DOHH2 (cell line): ENCODE results near the gene CTSE.

Source experiments
- H3F3A ChIP-seq: fragments of 200-600 bp; sonication (generic), shearing (Covaris generic); 2 replicates; pipeline ENCODE4 v1.6.0; 2016; ENCODE audit warnings: antibody characterized with exemption, mild to moderate bottlenecking; ENCODE audit not compliant: control insufficient read depth, insufficient read depth
- H3K27ac ChIP-seq: fragments of 200-600 bp; sonication (generic); 2 replicates; pipeline ENCODE4 v1.5.1; 2014; ENCODE audit warnings: low read depth, mild to moderate bottlenecking, low read length, moderate library complexity
- H3K27me3 ChIP-seq: fragments of 200-600 bp; sonication (generic); 2 replicates; pipeline ENCODE4 v1.6.1; 2014; ENCODE audit warnings: mild to moderate bottlenecking, low read length, mixed read lengths; ENCODE audit not compliant: control insufficient read depth
- H3K36me3 ChIP-seq: fragments of 200-600 bp; sonication (generic); 2 replicates; pipeline ENCODE4 v1.6.1; 2014; ENCODE audit warnings: mild to moderate bottlenecking, low read length, moderate library complexity, mixed read lengths; ENCODE audit not compliant: control insufficient read depth
- H3K4me1 ChIP-seq: fragments of 200-600 bp; sonication (generic); 2 replicates; pipeline ENCODE4 v1.6.1; 2014; ENCODE audit warnings: mild to moderate bottlenecking, low read length, mixed read lengths; ENCODE audit not compliant: control insufficient read depth
- H3K4me2 ChIP-seq: fragments of 200-600 bp; sonication (generic); 2 replicates; pipeline ENCODE4 v1.6.0; 2014; ENCODE audit warnings: mild to moderate bottlenecking, low read length, moderate library complexity
- H3K4me3 ChIP-seq: fragments of 200-600 bp; sonication (generic); 2 replicates; pipeline ENCODE4 v1.5.1; 2014; ENCODE audit warnings: mild to moderate bottlenecking, low read length, mixed read lengths
- H3K79me2 ChIP-seq: fragments of 200-600 bp; sonication (generic); 2 replicates; pipeline ENCODE4 v1.6.1; 2014; ENCODE audit warnings: mild to moderate bottlenecking, low read length, mixed read lengths; ENCODE audit not compliant: control insufficient read depth
- H3K9me2 ChIP-seq: fragments of 200-600 bp; sonication (generic); replicated peaks from 2 replicates; pipeline ENCODE4 v1.6.1; 2014; ENCODE audit warnings: mild to moderate bottlenecking, low read length, mixed read lengths; ENCODE audit not compliant: control insufficient read depth
- H3K9me3 ChIP-seq: fragments of 200-600 bp; sonication (generic); 2 replicates; pipeline ENCODE4 v1.6.1; 2014; ENCODE audit warnings: antibody characterized with exemption, low read length, mixed read lengths; ENCODE audit not compliant: control insufficient read depth, insufficient read depth
- H4K20me1 ChIP-seq: fragments of 200-600 bp; sonication (generic); 2 replicates; pipeline ENCODE4 v1.6.0; 2014; ENCODE audit warnings: low read depth, mild to moderate bottlenecking, antibody characterized with exemption, low read length, moderate library complexity; ENCODE audit not compliant: control insufficient read depth, insufficient read depth
- CTCF ChIP-seq: fragments of 200-600 bp; sonication (generic); IDR thresholded peaks from one replicate; pipeline ENCODE4 v1.5.1; 2014; ENCODE audit warnings: antibody characterized with exemption, mild to moderate bottlenecking, low read depth, low read length; ENCODE audit not compliant: poor library complexity, severe bottlenecking
- EZH2phosphoT487 ChIP-seq: fragments of 200-600 bp; sonication (generic); IDR thresholded peaks from 2 replicates; pipeline ENCODE4 v1.6.1; 2017; ENCODE audit warnings: borderline replicate concordance, mild to moderate bottlenecking, antibody characterized with exemption, low read length, moderate library complexity, mixed read lengths

CTSE gene

GRCh38 chr1:205993068-205993467 is 30.6 kb downstream of the CTSE start:
- H3K27ac ChIP-seq: no peak overlapping the region
- H3K4me3 ChIP-seq: no peak overlapping the region
- no peaks in the 10 kb centered on the region for H3K36me3 ChIP-seq
- H3K79me2 ChIP-seq: no peaks in the 10 kb centered on the region
- H3K9me2 ChIP-seq: no peaks in the 10 kb centered on the region
- H4K20me1 ChIP-seq: no peaks in the 10 kb centered on the region
- TF ChIP-seq CTCF (no peak), EZH2phosphoT487 (no peak)
- no peak overlapping the region for H3K4me2 ChIP-seq
- 0 out of 2 replicates have a peak, but pooled peaks cover 3% of the 10 kb centered on the region for H3K9me3 ChIP-seq
- H3K27me3 ChIP-seq: peaks cover 23% of the 10 kb centered on the region
- no peaks in the 10 kb centered on the region for H3F3A ChIP-seq
- H3K4me1 ChIP-seq: peaks cover 3% of the 10 kb centered on the region; the same call in 1 of the 2 replicates

DNA sequence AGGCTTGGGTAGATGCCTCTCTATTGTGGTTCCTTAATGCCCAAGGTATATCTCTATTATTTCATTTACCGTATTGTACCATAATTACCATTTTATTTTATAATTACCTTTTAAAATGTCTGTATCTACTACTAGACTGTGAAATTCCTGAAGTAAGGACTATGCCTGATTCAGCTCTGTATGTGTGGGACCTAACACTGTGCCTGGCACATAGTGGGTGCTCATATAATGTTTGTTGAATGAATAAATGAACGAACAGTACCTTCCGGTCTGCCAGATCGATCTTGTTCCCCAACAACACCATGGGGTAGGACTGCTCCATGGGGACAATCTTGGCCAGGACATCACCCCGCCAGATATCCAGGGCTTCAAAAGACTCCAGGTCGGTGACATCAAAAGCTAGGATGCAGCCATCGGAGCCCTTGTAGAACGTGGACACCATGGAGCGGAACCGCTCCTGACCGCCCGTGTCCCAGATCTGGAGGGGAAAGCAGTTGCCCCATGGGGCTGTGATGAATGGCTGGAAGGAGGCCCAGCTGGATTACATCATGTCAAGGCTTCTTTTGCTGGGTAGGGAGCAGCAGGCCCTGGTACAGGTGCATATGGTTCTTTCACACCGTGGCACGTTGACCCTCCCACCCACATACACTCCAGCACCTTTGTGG is 31.3 kb downstream of the CTSE start:
- H3K4me1 ChIP-seq: peaks cover 3% of the 10 kb centered on the region; the same call in 1 of the 2 replicates
- no peak overlapping the region for H3K4me3 ChIP-seq
- no peaks in the 10 kb centered on the region for H3K79me2 ChIP-seq
- H3K9me3 ChIP-seq: 0 out of 2 replicates have a peak, but pooled peaks cover 3% of the 10 kb centered on the region
- H4K20me1 ChIP-seq: no peaks in the 10 kb centered on the region
- H3K4me2 ChIP-seq: no peak overlapping the region
- no peak overlapping the region for H3K27ac ChIP-seq
- TF ChIP-seq CTCF (no peak), EZH2phosphoT487 (no peak)
- no peaks in the 10 kb centered on the region for H3F3A ChIP-seq
- no peaks in the 10 kb centered on the region for H3K9me2 ChIP-seq
- no peaks in the 10 kb centered on the region for H3K36me3 ChIP-seq
- H3K27me3 ChIP-seq: peaks cover 23% of the 10 kb centered on the region

- H3F3A ChIP-seq: no peaks in the 10 kb centered on the region
- H3K4me2 ChIP-seq: no peak overlapping the region
- H3K9me2 ChIP-seq: no peaks in the 10 kb centered on the region
- no peaks in the 10 kb centered on the region for H3K4me1 ChIP-seq
- no peak for TF ChIP-seq EZH2phosphoT487
- no peak for TF ChIP-seq CTCF
- H3K27me3 ChIP-seq: peaks cover 23% of the 10 kb centered on the region
- H3K27ac ChIP-seq: no peak overlapping the region
- no peaks in the 10 kb centered on the region for H3K9me3 ChIP-seq
- H4K20me1 ChIP-seq: no peaks in the 10 kb centered on the region
- no peaks in the 10 kb centered on the region for H3K36me3 ChIP-seq
- no peak overlapping the region for H3K4me3 ChIP-seq
- no peaks in the 10 kb centered on the region for H3K79me2 ChIP-seq
Observed at GRCh38 chr1:205991237-205991636, 32.5 kb downstream of the CTSE start.
